ENCODE results near the gene NAP1L4. TPM values are rescaled to one million over a fixed set of nuclear protein-coding genes. Genes with fewer than 3 reads are reported as not detected.

Gene NAP1L4
- total and polyA plus RNA-seq, 2 donors (not counting 1 experiment from before 2014, with no cell fraction given), result 62.1 to 133 TPM

DNA sequence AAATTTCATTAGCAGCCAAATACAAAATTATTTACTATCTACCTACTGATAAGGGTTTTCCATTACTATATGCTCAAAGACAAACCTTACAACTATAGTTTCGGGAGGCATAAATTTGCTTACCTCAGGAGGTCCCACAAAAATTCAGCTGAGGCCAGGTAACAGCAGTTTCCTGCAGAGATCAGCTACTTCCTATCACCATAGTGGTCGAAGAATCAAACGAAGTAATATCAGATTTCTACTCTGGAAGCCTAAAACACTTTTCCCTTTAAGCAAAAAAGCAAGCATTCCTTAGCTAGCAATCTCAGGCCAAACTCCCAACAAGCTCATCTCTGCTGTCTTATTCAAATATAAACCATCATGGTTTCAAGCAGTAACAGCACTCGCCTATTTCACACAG is 3.1 kb downstream of the NAP1L4 start:
- Histone ChIP-seq H2AFZ (ENCODE audit: insufficient read depth, low read depth, low read length, poor library complexity, severe bottlenecking) (no peak overlapping the region), H3K9ac (ENCODE audit: low read length) (peak overlapping the region; percentile 93), H3K9me3 (ENCODE audit: control extremely low read depth in 1 of 3, control insufficient read depth in 2 of 3, insufficient read depth in 1 of 3, low read length in 2 of 3) (no peaks in the 10 kb centered on the region), H3K27ac (ENCODE audit: low read length in 2 of 2) (peak overlapping the region in 1 of 2 donors; percentile 6), H4K20me1 (ENCODE audit: control insufficient read depth, insufficient read depth, low read length, poor library complexity, severe bottlenecking) (peaks cover 48% of the 10 kb centered on the region), H3K4me1 (ENCODE audit: control insufficient read depth in 2 of 2, insufficient read depth in 2 of 2, low read length in 2 of 2) (peaks cover 40 to 45% of the 10 kb centered on the region in 2 donors), H3K27me3 (replicated peaks in 1 of 4; ENCODE audit: control extremely low read depth in 1 of 4, control insufficient read depth in 3 of 4, insufficient read depth in 4 of 4, low read length in 3 of 4) (no peaks in the 10 kb centered on the region), H3K36me3 (replicated peaks in 1 of 2; ENCODE audit: control extremely low read depth in 1 of 2, control insufficient read depth in 1 of 2, extremely low read depth in 1 of 2, insufficient read depth in 2 of 2, low read length in 1 of 2) (peaks cover 0 to 2% of the 10 kb centered on the region in 2 experiments), H3K79me2 (ENCODE audit: control insufficient read depth, insufficient read depth, low read length) (peaks cover 78% of the 10 kb centered on the region), H3K4me2 (replicated peaks; ENCODE audit: low read depth, low read length, poor library complexity, severe bottlenecking) (peak overlapping the region; percentile 98), H3K4me3 (ENCODE audit: control extremely low read depth in 1 of 5, extremely low read depth in 1 of 5, insufficient read depth in 1 of 5, low read depth in 2 of 5, low read length in 4 of 5) (peak overlapping the region in 2 of 5 experiments; percentile 12 to 25)
- ATAC-seq (ENCODE audit: low read depth) (no peak), DNase-seq (no peak)
- POLR2A ChIA-PET, result no interaction called here
- CTCF ChIA-PET, result interaction anchor here (1.1 to 1.7 kb wide), 3 partner anchors 11 to 103 kb away, joined by 3 to 6 read pairs (median 3); no protein-coding TSS in a partner anchor
- WGBS (ENCODE audit: insufficient coverage), result 15% methylated on average over 4 of the region's 4 CpGs
- Mint-ChIP-seq H3K27ac (peak overlapping the region; percentile 37), H3K9me3 (ENCODE audit: insufficient read depth) (no peaks in the 10 kb centered on the region), H3K4me3 (peak overlapping the region; percentile 95), H3K27me3 (no peaks in the 10 kb centered on the region), H3K4me1 (peaks cover 55% of the 10 kb centered on the region)
- TF ChIP-seq EZH2 (IDR thresholded peaks at IDR 0.05; ENCODE audit: borderline replicate concordance, insufficient read depth, low read depth, low read length, poor library complexity, severe bottlenecking) (no peak), CTCF (IDR thresholded peaks at IDR 0.05) (no peak)
- intact Hi-C loops (cut with micrococcal nuclease), result no loop called here

Data from B cell (primary cell).